ENCODE data around the gene JAK3. TPM values are rescaled to one million over a fixed set of nuclear protein-coding genes. Genes with fewer than 3 reads are reported as not detected.

The JAK3 gene
- total RNA-seq (2022; extraction: Qiagen RNA extraction) = 0.22 to 0.43 TPM (median 0.30 TPM) in 5 replicates

GRCh38 chr19:17847538-17848366 lies at the start of gene JAK3:
TSS of gene JAK3 (minus strand) at chr19:17847982. CDS start at chr19:17844417, 3,565 bp downstream.

GRCh38 chr19:17871878-17872250 lies 24.1 kb upstream of the JAK3 start, which contains the start of gene SLC5A5:
TSS of gene SLC5A5 (plus strand) at chr19:17871945. CDS start at chr19:17872320, 375 bp downstream.

GRCh38 chr19:17859533-17860330 lies 11.9 kb upstream of the JAK3 start, which contains the start of gene RPL18A:
TSS of gene RPL18A (plus strand) at chr19:17859910. CDS start at chr19:17859957, 47 bp downstream.

GRCh38 chr19:17821190-17821589 lies 26.6 kb downstream of the JAK3 start, which contains the start of gene INSL3:
TSS of gene INSL3 (minus strand) at chr19:17821519. CDS start at chr19:17821506, 13 bp downstream.

GRCh38 chr19:17794731-17795494 lies 52.9 kb downstream of the JAK3 start, which contains the start of gene B3GNT3:
TSS of gene B3GNT3 (plus strand) at chr19:17795138. CDS start at chr19:17807808, 12,670 bp downstream.

Other genes starting within 250 kb of the JAK3 start
- 1.3 to 2.2 TPM (median 1.9 TPM) in 5 replicates for gene UNC13A, start 159.6 kb downstream of the JAK3 start, total RNA-seq (2022; extraction: Qiagen RNA extraction)
- gene MAP1S, start 128.5 kb downstream of the JAK3 start, total RNA-seq (2022; extraction: Qiagen RNA extraction) = 30.1 to 38.2 TPM (median 33.6 TPM) in 5 replicates
- 19.2 to 21.5 TPM (median 20.2 TPM) in 5 replicates for gene FCHO1, start 96.5 kb downstream of the JAK3 start, total RNA-seq (2022; extraction: Qiagen RNA extraction)
- gene B3GNT3, start 52.8 kb downstream of the JAK3 start, total RNA-seq (2022; extraction: Qiagen RNA extraction) = 3.6 to 4.8 TPM (median 4.5 TPM) in 5 replicates
- 0.30 to 0.66 TPM (median 0.39 TPM) in 5 replicates for gene INSL3, start 26.5 kb downstream of the JAK3 start, total RNA-seq (2022; extraction: Qiagen RNA extraction)
- gene RPL18A, start 11.9 kb upstream of the JAK3 start, total RNA-seq (2022; extraction: Qiagen RNA extraction) = 1,856 to 2,367 TPM (median 2,192 TPM) in 5 replicates
- 0.07 to 0.17 TPM (median 0.13 TPM) in 5 replicates for gene SLC5A5, start 24.0 kb upstream of the JAK3 start, total RNA-seq (2022; extraction: Qiagen RNA extraction)
- 93.5 to 115 TPM (median 107 TPM) in 5 replicates for gene CCDC124, start 85.0 kb upstream of the JAK3 start, total RNA-seq (2022; extraction: Qiagen RNA extraction)
- gene KCNN1, start 119.1 kb upstream of the JAK3 start, total RNA-seq (2022; extraction: Qiagen RNA extraction) = 0.35 to 1.0 TPM (median 0.69 TPM) in 5 replicates
- 22.1 to 31.5 TPM (median 29.4 TPM) in 5 replicates for gene ARRDC2, start 160.2 kb upstream of the JAK3 start, total RNA-seq (2022; extraction: Qiagen RNA extraction)
- not detected in 5 replicates for gene IL12RB1, start 239.0 kb upstream of the JAK3 start, total RNA-seq (2022; extraction: Qiagen RNA extraction)
- 1.7 to 2.6 TPM (median 2.3 TPM) in 5 replicates for gene MAST3, start 249.8 kb upstream of the JAK3 start, total RNA-seq (2022; extraction: Qiagen RNA extraction)

Data from A549 treated with CORT108297 at 1 μM for 4 hours (cell line).